A549 (cell line): ENCODE data around the gene PIBF1. TPM values are rescaled to one million over a fixed set of nuclear protein-coding genes. Genes with fewer than 3 reads are reported as not detected.

ENCODE experiments used
- ATAC-seq, 2 experiments: fragments of 200-7000 bp in 1 of 2; fragments of >200 bp in 1 of 2; cut with Nextera tagmentation in 1 of 2; cut with Tn5 transposase in 1 of 2; 3 replicates each; pipeline versions ENCODE4 v1.8.0 to v1.9.1; 2018 to 2020; ENCODE audit warnings: mild to moderate bottlenecking in 1 of 2, moderate library complexity in 1 of 2
- CTCF ChIA-PET: fragments of 300-600 bp; sonication (Branson Sonifier 250); formaldehyde crosslinking; extraction: SDS; loops from one replicate; lab custom pipeline; 2021; ENCODE audit warnings: antibody characterized with exemption, inconsistent platforms; lab: Yijun Ruan, JAX
- POLR2A ChIA-PET: fragments of 350-600 bp; formaldehyde crosslinking; extraction: SDS; loops from one replicate; lab custom pipeline; 2021; ENCODE audit warnings: antibody characterized with exemption, inconsistent platforms; lab: Yijun Ruan, JAX
- DNase-seq, 2 experiments: peaks; one replicate each; pipeline versions ENCODE4 v3.0.0 to v3.0.0-alpha.2; 2011 to 2016; ENCODE audit warnings: low read depth in 1 of 2, low spot score in 1 of 2
- FAIRE-seq: peaks from 2 replicates; lab custom pipeline; 2011; peaks lifted over from hg19 to GRCh38; lab: Jason Lieb, UNC
- H3K27ac ChIP-seq, 2 experiments: fragments of >200 bp; sonication (Bioruptor Twin); formaldehyde crosslinking; 3 replicates each; pipeline ENCODE4 v1.5.1; 2016 to 2017
- H3K4me1 ChIP-seq: fragments of >200 bp; sonication (Bioruptor Twin); formaldehyde crosslinking; 3 replicates; pipeline ENCODE4 v1.6.1; 2016
- H3K4me2 ChIP-seq: fragments of >200 bp; sonication (Bioruptor Twin); formaldehyde crosslinking; 3 replicates; pipeline ENCODE4 v1.6.1; 2016
- H3K4me3 ChIP-seq: fragments of >200 bp; sonication (Bioruptor Twin); formaldehyde crosslinking; 3 replicates; pipeline ENCODE4 v1.5.1; 2016
- H3K9me3 ChIP-seq: fragments of >200 bp; sonication (Bioruptor Twin); formaldehyde crosslinking; 3 replicates; pipeline ENCODE4 v1.6.1; 2016
- CBX8 ChIP-seq: fragments of 200-600 bp; sonication (generic); IDR thresholded peaks from 2 replicates; pipeline ENCODE4 v1.6.1; 2016
- CHD2 ChIP-seq: fragments of 150-350 bp; IDR thresholded peaks from 2 replicates; pipeline ENCODE4 v1.6.1; 2014; ENCODE audit warnings: low read length; ENCODE audit not compliant: partially characterized antibody
- CHD4 ChIP-seq: fragments of 200-600 bp; sonication (generic); IDR thresholded peaks from 2 replicates; pipeline ENCODE4 v1.6.1; 2016; ENCODE audit warnings: antibody characterized with exemption, mild to moderate bottlenecking, borderline replicate concordance
- EHMT2 ChIP-seq: fragments of 200-600 bp; sonication (generic); IDR thresholded peaks from 2 replicates; pipeline ENCODE4 v1.6.1; 2016; ENCODE audit warnings: antibody characterized with exemption, low read depth, mild to moderate bottlenecking, moderate library complexity
- FOSB ChIP-seq: fragments of 250-450 bp; sonication (Bioruptor Pico); IDR thresholded peaks from 2 replicates; pipeline ENCODE4 v1.5.0; 2020; ENCODE audit warnings: mild to moderate bottlenecking, moderate library complexity
- GATA3 ChIP-seq: IDR thresholded peaks from 2 replicates; pipeline ENCODE4 v1.6.1; 2012; ENCODE audit warnings: borderline replicate concordance
- HOXB13 ChIP-seq: fragments of 250-450 bp; sonication (Bioruptor Pico); IDR thresholded peaks from 2 replicates; pipeline ENCODE4 v1.5.0; 2020; ENCODE audit warnings: low read depth, mild to moderate bottlenecking, moderate library complexity
- KDM1A ChIP-seq: fragments of 200-600 bp; sonication (generic); IDR thresholded peaks from 2 replicates; pipeline ENCODE4 v1.6.1; 2016; ENCODE audit warnings: low read depth, mild to moderate bottlenecking
- NFE2L2 ChIP-seq: fragments of 150-350 bp; conservative IDR thresholded peaks from 2 replicates; pipeline ENCODE4 v1.6.1; 2014; ENCODE audit warnings: low read length
- PHF8 ChIP-seq: fragments of 200-600 bp; sonication (generic); IDR thresholded peaks from 2 replicates; pipeline ENCODE4 v1.6.1; 2016; ENCODE audit warnings: low read depth, mild to moderate bottlenecking, antibody characterized with exemption, moderate library complexity, borderline replicate concordance
- RARB ChIP-seq: fragments of 250-450 bp; sonication (Bioruptor Pico); IDR thresholded peaks from 2 replicates; pipeline ENCODE4 v1.8.0; 2021; ENCODE audit warnings: mild to moderate bottlenecking, moderate library complexity
- RNF2 ChIP-seq: fragments of 200-600 bp; sonication (generic); IDR thresholded peaks from 2 replicates; pipeline ENCODE4 v1.6.1; 2016; ENCODE audit warnings: low read depth, mild to moderate bottlenecking, antibody characterized with exemption, moderate library complexity, borderline replicate concordance
- SMC3 ChIP-seq: fragments of >200 bp; sonication (Bioruptor Twin); formaldehyde crosslinking; IDR thresholded peaks from 3 replicates; pipeline ENCODE4 v1.6.1; 2018; ENCODE audit warnings: inconsistent platforms
- SREBF2 ChIP-seq: fragments of 450-650 bp; IDR thresholded peaks from 2 replicates; pipeline ENCODE4 v1.6.1; 2014; ENCODE audit warnings: mild to moderate bottlenecking, moderate library complexity
- TP53 ChIP-seq: fragments of 250-450 bp; sonication (Bioruptor Pico); IDR thresholded peaks from 2 replicates; pipeline ENCODE4 v1.5.0; 2021; ENCODE audit warnings: mild to moderate bottlenecking, moderate library complexity
- ZNF302 ChIP-seq: fragments of 250-450 bp; sonication (Bioruptor Pico); IDR thresholded peaks from 2 replicates; pipeline ENCODE4 v1.9.0; 2021; ENCODE audit warnings: inconsistent platforms, mild to moderate bottlenecking, moderate library complexity
- WGBS: methylation state at CpG from one replicate; pipeline ENCODE4 v1.1.6; 2017; ENCODE audit errors: missing lambda C conversion rate; 5-methylcytosine and 5-hydroxymethylcytosine counted together
- polyA plus RNA-seq, 4 experiments: library from polyadenylated mRNA; depleted of rRNA in 3 of 4; stranded (reverse); fragments of >200 nt; fragmentation: RNase III in 1 of 4; extraction: RNeasy Plus Mini Kit Qiagen cat#74134 plus additional on column Dnase treatment in 1 of 4; gene quantifications; 2 replicates in 3 of 4; 3 replicates in 1 of 4; pipeline ENCODE4 v1.2.3, GENCODE V29; 2011 to 2017
- TF ChIP-seq, protein P1 (sequence below): fragments of 150-350 bp; IDR thresholded peaks from 2 replicates; pipeline ENCODE4 v1.6.1; 2014; ENCODE audit warnings: low read depth, mild to moderate bottlenecking, low read length
- TF ChIP-seq, protein P2 (sequence below): fragments of >200 bp; sonication (Bioruptor Twin); formaldehyde crosslinking; IDR thresholded peaks from 2 replicates; pipeline ENCODE4 v1.6.1; 2016
- TF ChIP-seq, protein P3 (sequence below): fragments of >200 bp; sonication (Bioruptor Twin); formaldehyde crosslinking; IDR thresholded peaks from 3 replicates; pipeline ENCODE4 v1.6.1; 2016
- TF ChIP-seq, protein P4 (sequence below): IDR thresholded peaks from 2 replicates; pipeline ENCODE4 v1.6.1; 2012
- TF ChIP-seq, protein P5 (sequence below): fragments of >200 bp; sonication (Bioruptor Twin); formaldehyde crosslinking; IDR thresholded peaks from 3 replicates; pipeline ENCODE4 v1.5.1; 2016

The PIBF1 gene
- polyA plus RNA-seq, 2 of the 4 experiments (the other 2 are of a cell fraction), result 5.0 to 10.6 TPM

DNA sequence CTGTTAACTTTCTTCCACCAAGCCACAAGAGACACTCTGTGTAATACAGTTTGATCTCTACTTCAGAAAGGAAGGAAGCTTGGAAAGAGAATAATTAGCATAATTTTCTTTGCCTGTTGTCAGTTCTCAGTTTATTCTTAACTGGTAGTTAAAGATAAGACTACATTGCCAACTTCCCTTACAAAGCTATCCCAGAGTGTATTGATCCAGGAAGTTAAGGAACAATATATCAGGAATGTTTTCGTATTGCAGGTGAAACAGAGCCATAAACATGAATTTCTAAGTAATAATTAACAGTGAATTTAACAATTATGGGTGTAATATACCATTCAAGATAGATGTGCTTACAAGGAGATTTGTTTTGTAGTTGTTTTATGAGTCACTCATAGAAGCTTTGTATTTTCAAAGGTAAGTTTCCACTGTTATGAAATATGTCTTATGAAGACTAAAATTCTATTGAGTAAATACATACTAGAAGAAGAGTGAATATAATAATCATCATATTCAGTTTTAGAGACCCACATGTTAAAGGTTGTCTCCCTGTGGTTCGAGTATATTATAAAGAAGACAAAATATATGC, 188.5 kb downstream of the PIBF1 start:
- no peak overlapping the region for H3K27ac ChIP-seq
- POLR2A ChIA-PET, result no interaction called here
- FAIRE-seq, result no peak

DNA sequence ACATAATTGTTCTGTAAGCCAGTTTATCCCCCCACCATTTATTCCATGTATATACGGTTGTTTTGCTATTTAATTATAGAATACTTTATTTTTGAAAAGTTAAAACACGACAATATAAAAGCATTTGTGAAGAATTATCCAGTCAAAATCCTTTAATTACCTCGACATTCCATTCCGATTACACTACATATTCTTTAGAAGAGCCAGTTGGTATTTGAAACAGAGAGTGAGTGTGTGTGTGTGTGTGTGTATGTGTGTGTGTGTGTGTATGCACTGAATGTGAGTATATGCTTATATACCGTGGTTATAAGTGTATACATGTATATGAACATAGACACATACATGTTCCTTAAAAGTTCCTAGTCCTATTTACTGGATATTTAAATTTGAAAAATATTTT, 189.0 kb downstream of the PIBF1 start:
- ChIA-PET CTCF (no interaction called here), POLR2A (no interaction called here)
- Histone ChIP-seq H3K4me2 (no peak overlapping the region), H3K27ac (no peak overlapping the region), H3K4me1 (peaks cover 11% of the 10 kb centered on the region; the same call in 2 of the 3 replicates), H3K9me3 (no peaks in the 10 kb centered on the region), H3K4me3 (no peak overlapping the region)
- DNase-seq, result no peak
- no peak for ATAC-seq
- TF ChIP-seq EHMT2 (no peak), RNF2 (no peak), RARB (CRISPR knock-in tag) (no peak), SMC3 (no peak), NFE2L2 (no peak), CHD2 (no peak), KDM1A (no peak), GATA3 (no peak), CHD4 (no peak), TP53 (CRISPR knock-in tag) (no peak), ZNF302 (CRISPR knock-in tag) (no peak), PHF8 (no peak), HOXB13 (CRISPR knock-in tag) (no peak), FOSB (CRISPR knock-in tag) (no peak), SREBF2 (no peak), CBX8 (no peak)
- TF ChIP-seq, protein P1, sequence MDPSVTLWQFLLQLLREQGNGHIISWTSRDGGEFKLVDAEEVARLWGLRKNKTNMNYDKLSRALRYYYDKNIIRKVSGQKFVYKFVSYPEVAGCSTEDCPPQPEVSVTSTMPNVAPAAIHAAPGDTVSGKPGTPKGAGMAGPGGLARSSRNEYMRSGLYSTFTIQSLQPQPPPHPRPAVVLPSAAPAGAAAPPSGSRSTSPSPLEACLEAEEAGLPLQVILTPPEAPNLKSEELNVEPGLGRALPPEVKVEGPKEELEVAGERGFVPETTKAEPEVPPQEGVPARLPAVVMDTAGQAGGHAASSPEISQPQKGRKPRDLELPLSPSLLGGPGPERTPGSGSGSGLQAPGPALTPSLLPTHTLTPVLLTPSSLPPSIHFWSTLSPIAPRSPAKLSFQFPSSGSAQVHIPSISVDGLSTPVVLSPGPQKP, result no peak
- TF ChIP-seq, protein P2, sequence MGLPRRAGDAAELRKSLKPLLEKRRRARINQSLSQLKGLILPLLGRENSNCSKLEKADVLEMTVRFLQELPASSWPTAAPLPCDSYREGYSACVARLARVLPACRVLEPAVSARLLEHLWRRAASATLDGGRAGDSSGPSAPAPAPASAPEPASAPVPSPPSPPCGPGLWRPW, result no peak
- TF ChIP-seq, protein P3, sequence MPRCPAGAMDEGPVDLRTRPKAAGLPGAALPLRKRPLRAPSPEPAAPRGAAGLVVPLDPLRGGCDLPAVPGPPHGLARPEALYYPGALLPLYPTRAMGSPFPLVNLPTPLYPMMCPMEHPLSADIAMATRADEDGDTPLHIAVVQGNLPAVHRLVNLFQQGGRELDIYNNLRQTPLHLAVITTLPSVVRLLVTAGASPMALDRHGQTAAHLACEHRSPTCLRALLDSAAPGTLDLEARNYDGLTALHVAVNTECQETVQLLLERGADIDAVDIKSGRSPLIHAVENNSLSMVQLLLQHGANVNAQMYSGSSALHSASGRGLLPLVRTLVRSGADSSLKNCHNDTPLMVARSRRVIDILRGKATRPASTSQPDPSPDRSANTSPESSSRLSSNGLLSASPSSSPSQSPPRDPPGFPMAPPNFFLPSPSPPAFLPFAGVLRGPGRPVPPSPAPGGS, result no peak
- WGBS, result 82% methylated on average over 5 of the region's 5 CpGs
- FAIRE-seq, result no peak

More for the DNA sequence above, 188.5 kb downstream of the PIBF1 start:
- ATAC-seq, result no peak
- CTCF ChIA-PET, result no interaction called here
- H3K4me1 ChIP-seq, result peaks cover 11% of the 10 kb centered on the region; the same call in 2 of the 3 replicates
- TF ChIP-seq, protein P2, result no peak
- TF ChIP-seq FOSB (CRISPR knock-in tag) (no peak), SREBF2 (no peak)
- TF ChIP-seq, protein P4, sequence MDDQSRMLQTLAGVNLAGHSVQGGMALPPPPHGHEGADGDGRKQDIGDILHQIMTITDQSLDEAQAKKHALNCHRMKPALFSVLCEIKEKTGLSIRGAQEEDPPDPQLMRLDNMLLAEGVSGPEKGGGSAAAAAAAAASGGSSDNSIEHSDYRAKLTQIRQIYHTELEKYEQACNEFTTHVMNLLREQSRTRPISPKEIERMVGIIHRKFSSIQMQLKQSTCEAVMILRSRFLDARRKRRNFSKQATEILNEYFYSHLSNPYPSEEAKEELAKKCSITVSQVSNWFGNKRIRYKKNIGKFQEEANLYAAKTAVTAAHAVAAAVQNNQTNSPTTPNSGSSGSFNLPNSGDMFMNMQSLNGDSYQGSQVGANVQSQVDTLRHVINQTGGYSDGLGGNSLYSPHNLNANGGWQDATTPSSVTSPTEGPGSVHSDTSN, result no peak
- TF ChIP-seq, protein P5, sequence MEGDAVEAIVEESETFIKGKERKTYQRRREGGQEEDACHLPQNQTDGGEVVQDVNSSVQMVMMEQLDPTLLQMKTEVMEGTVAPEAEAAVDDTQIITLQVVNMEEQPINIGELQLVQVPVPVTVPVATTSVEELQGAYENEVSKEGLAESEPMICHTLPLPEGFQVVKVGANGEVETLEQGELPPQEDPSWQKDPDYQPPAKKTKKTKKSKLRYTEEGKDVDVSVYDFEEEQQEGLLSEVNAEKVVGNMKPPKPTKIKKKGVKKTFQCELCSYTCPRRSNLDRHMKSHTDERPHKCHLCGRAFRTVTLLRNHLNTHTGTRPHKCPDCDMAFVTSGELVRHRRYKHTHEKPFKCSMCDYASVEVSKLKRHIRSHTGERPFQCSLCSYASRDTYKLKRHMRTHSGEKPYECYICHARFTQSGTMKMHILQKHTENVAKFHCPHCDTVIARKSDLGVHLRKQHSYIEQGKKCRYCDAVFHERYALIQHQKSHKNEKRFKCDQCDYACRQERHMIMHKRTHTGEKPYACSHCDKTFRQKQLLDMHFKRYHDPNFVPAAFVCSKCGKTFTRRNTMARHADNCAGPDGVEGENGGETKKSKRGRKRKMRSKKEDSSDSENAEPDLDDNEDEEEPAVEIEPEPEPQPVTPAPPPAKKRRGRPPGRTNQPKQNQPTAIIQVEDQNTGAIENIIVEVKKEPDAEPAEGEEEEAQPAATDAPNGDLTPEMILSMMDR, result no peak
- TF ChIP-seq, all 56 proteins: peak for 0
- Histone ChIP-seq H3K9me3 (no peaks in the 10 kb centered on the region), H3K4me3 (no peak overlapping the region), H3K4me2 (no peak overlapping the region; the same call in 2 of the 3 replicates)
- 53% methylated on average over 2 of the region's 2 CpGs for WGBS
- no peak for DNase-seq
